ENCODE results near the gene CLEC2D. TPM values are rescaled to one million over a fixed set of nuclear protein-coding genes. Genes with fewer than 3 reads are reported as not detected.

CLEC2D gene
- total and polyA plus RNA-seq, 2 donors (not counting 1 experiment from before 2014, with no cell fraction given), result 2.5 to 5.1 TPM

DNA sequence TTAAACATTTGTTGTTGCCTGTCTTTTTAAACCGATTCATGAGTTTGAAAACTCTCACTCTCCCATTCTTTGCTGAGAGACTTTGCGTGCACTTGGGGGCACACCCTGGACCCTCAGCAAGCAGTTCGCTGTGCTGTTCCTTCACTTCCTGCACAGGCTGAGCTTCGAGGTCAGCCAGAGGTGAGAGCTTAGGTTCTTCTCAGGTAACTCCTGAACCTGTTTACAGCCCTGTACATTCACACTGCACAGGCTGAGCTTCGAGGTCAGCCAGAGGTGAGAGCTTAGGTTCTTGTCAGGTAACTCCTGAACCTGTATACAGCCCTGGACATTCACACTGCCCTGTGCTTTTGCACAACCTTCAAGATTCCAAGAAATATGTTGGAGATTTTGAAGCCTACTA, 73.1 kb downstream of the CLEC2D start:
- H3K27ac ChIP-seq (ENCODE audit: insufficient read depth, low read length), result no peak overlapping the region
- H3K36me3 ChIP-seq (ENCODE audit: control insufficient read depth, insufficient read depth, low read length), result no peaks in the 10 kb centered on the region
- H3K79me2 ChIP-seq (ENCODE audit: control insufficient read depth, insufficient read depth, low read length), result no peaks in the 10 kb centered on the region
- no peak overlapping the region for H3K4me3 ChIP-seq (replicated peaks in 1 of 4; ENCODE audit: control extremely low read depth in 1 of 4, insufficient read depth in 1 of 4, low read depth in 3 of 4, low read length in 4 of 4)
- H3K4me1 ChIP-seq (ENCODE audit: control insufficient read depth, extremely low read depth, insufficient read depth, low read length), result no peaks in the 10 kb centered on the region
- no peak overlapping the region for H3K9ac ChIP-seq (ENCODE audit: insufficient read depth, low read length)
- no peaks in the 10 kb centered on the region for H4K20me1 ChIP-seq (ENCODE audit: control insufficient read depth, extremely low read depth, insufficient read depth, low read length)
- H2AFZ ChIP-seq (ENCODE audit: low read length), result no peak overlapping the region
- no peak for TF ChIP-seq EZH2 (IDR thresholded peaks at IDR 0.05; ENCODE audit: low read length, missing control alignments)
- TF ChIP-seq, protein P1, sequence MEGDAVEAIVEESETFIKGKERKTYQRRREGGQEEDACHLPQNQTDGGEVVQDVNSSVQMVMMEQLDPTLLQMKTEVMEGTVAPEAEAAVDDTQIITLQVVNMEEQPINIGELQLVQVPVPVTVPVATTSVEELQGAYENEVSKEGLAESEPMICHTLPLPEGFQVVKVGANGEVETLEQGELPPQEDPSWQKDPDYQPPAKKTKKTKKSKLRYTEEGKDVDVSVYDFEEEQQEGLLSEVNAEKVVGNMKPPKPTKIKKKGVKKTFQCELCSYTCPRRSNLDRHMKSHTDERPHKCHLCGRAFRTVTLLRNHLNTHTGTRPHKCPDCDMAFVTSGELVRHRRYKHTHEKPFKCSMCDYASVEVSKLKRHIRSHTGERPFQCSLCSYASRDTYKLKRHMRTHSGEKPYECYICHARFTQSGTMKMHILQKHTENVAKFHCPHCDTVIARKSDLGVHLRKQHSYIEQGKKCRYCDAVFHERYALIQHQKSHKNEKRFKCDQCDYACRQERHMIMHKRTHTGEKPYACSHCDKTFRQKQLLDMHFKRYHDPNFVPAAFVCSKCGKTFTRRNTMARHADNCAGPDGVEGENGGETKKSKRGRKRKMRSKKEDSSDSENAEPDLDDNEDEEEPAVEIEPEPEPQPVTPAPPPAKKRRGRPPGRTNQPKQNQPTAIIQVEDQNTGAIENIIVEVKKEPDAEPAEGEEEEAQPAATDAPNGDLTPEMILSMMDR (conservative IDR thresholded peaks at IDR 0.05 in 1 of 2, IDR thresholded peaks at IDR 0.05 in 1 of 2; ENCODE audit: low read depth in 1 of 2, low read length in 2 of 2), result no peak
- DNase-seq (ENCODE audit: low read depth in 2 of 2), result no peak
- no peak overlapping the region for H3K4me2 ChIP-seq (ENCODE audit: extremely low read depth, insufficient read depth, low read length)
- H3K9me3 ChIP-seq (ENCODE audit: control insufficient read depth, insufficient read depth, low read depth, low read length), result no peaks in the 10 kb centered on the region
- peaks cover 5% of the 10 kb centered on the region for H3K27me3 ChIP-seq (ENCODE audit: control insufficient read depth, insufficient read depth, low read length)

DNA sequence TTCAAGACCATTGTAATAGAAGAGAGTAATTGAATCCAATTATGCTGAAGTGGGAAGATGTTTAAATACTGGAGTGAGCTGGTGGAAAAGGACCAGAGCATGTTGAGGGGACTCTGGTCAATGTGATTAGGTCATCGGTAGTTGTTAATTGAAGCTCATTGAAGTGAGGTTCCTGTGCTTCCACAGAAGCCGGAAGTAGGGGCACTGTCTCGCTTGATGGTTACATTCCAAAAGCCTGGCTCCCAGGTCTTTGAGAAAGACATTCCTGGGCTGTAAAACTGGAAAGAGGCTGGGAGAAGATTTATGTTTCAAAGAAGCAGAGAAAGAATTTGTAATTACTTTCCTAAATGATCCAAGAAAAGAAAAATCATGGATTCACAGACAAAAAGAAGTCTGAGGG, 75.7 kb downstream of the CLEC2D start:
- no peak for DNase-seq (ENCODE audit: low read depth in 2 of 2)
- Histone ChIP-seq H3K4me1 (ENCODE audit: control insufficient read depth, extremely low read depth, insufficient read depth, low read length) (no peaks in the 10 kb centered on the region), H3K27ac (ENCODE audit: insufficient read depth, low read length) (no peak overlapping the region), H3K79me2 (ENCODE audit: control insufficient read depth, insufficient read depth, low read length) (no peaks in the 10 kb centered on the region), H3K4me3 (replicated peaks in 1 of 4; ENCODE audit: control extremely low read depth in 1 of 4, insufficient read depth in 1 of 4, low read depth in 3 of 4, low read length in 4 of 4) (no peak overlapping the region), H3K27me3 (ENCODE audit: control insufficient read depth, insufficient read depth, low read length) (peaks cover 5% of the 10 kb centered on the region), H4K20me1 (ENCODE audit: control insufficient read depth, extremely low read depth, insufficient read depth, low read length) (no peaks in the 10 kb centered on the region), H2AFZ (ENCODE audit: low read length) (no peak overlapping the region), H3K4me2 (ENCODE audit: extremely low read depth, insufficient read depth, low read length) (no peak overlapping the region), H3K9ac (ENCODE audit: insufficient read depth, low read length) (no peak overlapping the region), H3K9me3 (ENCODE audit: control insufficient read depth, insufficient read depth, low read depth, low read length) (no peaks in the 10 kb centered on the region), H3K36me3 (ENCODE audit: control insufficient read depth, insufficient read depth, low read length) (no peaks in the 10 kb centered on the region)
- no peak for TF ChIP-seq EZH2 (IDR thresholded peaks at IDR 0.05; ENCODE audit: low read length, missing control alignments)
- TF ChIP-seq, protein P1 (conservative IDR thresholded peaks at IDR 0.05 in 1 of 2, IDR thresholded peaks at IDR 0.05 in 1 of 2; ENCODE audit: low read depth in 1 of 2, low read length in 2 of 2), result no peak

Other genes starting within 250 kb of the CLEC2D start
- not detected in 2 replicates for gene KLRB1, start 61.8 kb upstream of the CLEC2D start, total RNA-seq
- not detected in 2 replicates for gene KLRB1, start 61.8 kb upstream of the CLEC2D start, polyA plus RNA-seq
- not detected in 2 replicates for gene CLECL1, start 63.4 kb downstream of the CLEC2D start, total RNA-seq
- gene CLECL1, start 63.4 kb downstream of the CLEC2D start, polyA plus RNA-seq, result not detected in 2 replicates
- not detected in 2 replicates for gene CD69, start 91.2 kb downstream of the CLEC2D start, total RNA-seq
- not detected in 2 replicates for gene CD69, start 91.2 kb downstream of the CLEC2D start, polyA plus RNA-seq
- not detected in 2 replicates for gene KLRF1, start 157.8 kb downstream of the CLEC2D start, total RNA-seq
- 0.11 TPM in 1 of 2 replicates, not detected in the other for gene KLRF1, start 157.8 kb downstream of the CLEC2D start, polyA plus RNA-seq
- gene CLEC2B, start 199.6 kb downstream of the CLEC2D start, total RNA-seq, result 15.7 and 26.2 TPM in 2 replicates
- gene CLEC2B, start 199.6 kb downstream of the CLEC2D start, polyA plus RNA-seq, result 9.3 and 9.7 TPM in 2 replicates
- gene KLRF2, start 211.8 kb downstream of the CLEC2D start, total RNA-seq, result not detected in 2 replicates
- not detected in 2 replicates for gene KLRF2, start 211.8 kb downstream of the CLEC2D start, polyA plus RNA-seq

Data from fibroblast of lung (primary cell).